ENCODE results near the gene TGFBI.

TGFBI gene

DNA sequence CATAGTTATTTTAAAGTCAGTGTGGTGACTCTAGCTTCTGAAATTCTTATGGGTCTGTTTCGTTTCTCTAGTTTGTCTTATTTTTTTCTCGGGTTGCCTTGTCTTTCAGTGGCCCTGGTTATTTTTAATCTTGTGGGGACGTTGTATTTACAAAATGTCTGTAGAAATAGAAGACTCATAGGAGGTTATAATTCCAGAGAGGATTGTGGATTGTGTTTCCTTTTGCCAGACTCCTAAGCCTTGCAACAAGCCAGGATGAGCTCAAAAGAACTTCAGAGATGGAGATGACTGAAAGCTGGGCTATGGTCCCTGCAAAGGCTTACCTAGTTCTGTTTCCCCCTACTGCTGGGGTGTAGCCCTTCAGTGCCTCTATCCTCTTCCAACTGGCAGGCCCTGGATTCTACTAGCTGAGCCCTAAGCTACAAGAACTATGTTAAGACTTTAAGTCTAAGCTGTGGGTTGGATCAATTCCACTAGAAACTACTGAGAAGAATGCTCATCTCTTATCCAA lies 41.8 kb upstream of the TGFBI start:
- no peaks in the 10 kb centered on the region for H3K36me3 ChIP-seq (ENCODE audit: insufficient read depth, low read length)
- H3K79me2 ChIP-seq (ENCODE audit: insufficient read depth, low read length), result no peaks in the 10 kb centered on the region
- no peaks in the 10 kb centered on the region for H4K20me1 ChIP-seq (ENCODE audit: insufficient read depth, low read length)
- no peak overlapping the region for H3K4me3 ChIP-seq (ENCODE audit: low read depth, low read length, poor library complexity, severe bottlenecking)
- H3K4me1 ChIP-seq (ENCODE audit: insufficient read depth, low read length, severe bottlenecking), result no peaks in the 10 kb centered on the region
- no peak overlapping the region for H3K9ac ChIP-seq (ENCODE audit: low read length)
- H3K27ac ChIP-seq (ENCODE audit: low read depth, low read length, poor library complexity, severe bottlenecking), result no peak overlapping the region
- H3K9me2 ChIP-seq (ENCODE audit: low read depth, low read length), result no peaks in the 10 kb centered on the region
- TF ChIP-seq EZH2 (IDR thresholded peaks at IDR 0.05; ENCODE audit: borderline replicate concordance, low read length), result no peak
- TF ChIP-seq, protein P1, sequence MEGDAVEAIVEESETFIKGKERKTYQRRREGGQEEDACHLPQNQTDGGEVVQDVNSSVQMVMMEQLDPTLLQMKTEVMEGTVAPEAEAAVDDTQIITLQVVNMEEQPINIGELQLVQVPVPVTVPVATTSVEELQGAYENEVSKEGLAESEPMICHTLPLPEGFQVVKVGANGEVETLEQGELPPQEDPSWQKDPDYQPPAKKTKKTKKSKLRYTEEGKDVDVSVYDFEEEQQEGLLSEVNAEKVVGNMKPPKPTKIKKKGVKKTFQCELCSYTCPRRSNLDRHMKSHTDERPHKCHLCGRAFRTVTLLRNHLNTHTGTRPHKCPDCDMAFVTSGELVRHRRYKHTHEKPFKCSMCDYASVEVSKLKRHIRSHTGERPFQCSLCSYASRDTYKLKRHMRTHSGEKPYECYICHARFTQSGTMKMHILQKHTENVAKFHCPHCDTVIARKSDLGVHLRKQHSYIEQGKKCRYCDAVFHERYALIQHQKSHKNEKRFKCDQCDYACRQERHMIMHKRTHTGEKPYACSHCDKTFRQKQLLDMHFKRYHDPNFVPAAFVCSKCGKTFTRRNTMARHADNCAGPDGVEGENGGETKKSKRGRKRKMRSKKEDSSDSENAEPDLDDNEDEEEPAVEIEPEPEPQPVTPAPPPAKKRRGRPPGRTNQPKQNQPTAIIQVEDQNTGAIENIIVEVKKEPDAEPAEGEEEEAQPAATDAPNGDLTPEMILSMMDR (IDR thresholded peaks at IDR 0.05; ENCODE audit: low read length), result no peak
- no peak overlapping the region for H3K4me2 ChIP-seq (ENCODE audit: low read length)
- no peaks in the 10 kb centered on the region for H3F3A ChIP-seq (ENCODE audit: insufficient read depth, low read length)
- no peaks in the 10 kb centered on the region for H3K9me3 ChIP-seq (ENCODE audit: low read length)
- H2AFZ ChIP-seq (ENCODE audit: low read length), result no peak overlapping the region
- no peaks in the 10 kb centered on the region for H3K27me3 ChIP-seq (ENCODE audit: insufficient read depth, low read length)

DNA sequence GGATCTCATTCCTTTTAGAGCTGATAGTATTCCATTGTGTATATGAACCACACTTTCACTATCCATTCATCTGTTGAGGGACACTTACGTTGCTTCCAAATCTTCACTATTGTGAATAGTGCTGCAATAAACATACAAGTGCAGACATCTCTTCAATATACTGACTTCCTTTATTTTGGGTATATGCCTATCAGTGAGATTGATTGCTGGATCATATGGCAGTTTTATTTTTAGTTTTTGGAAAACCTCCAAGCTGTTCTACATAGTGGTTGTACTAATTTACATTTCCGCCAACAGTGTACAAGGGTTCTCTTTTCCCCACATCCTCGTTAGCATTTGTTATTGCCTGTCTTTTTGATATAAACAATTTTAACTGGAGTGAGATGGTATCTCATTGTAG lies 40.2 kb upstream of the TGFBI start:
- Histone ChIP-seq H3K4me2 (ENCODE audit: low read length) (no peak overlapping the region), H3K36me3 (ENCODE audit: insufficient read depth, low read length) (no peaks in the 10 kb centered on the region), H3K79me2 (ENCODE audit: insufficient read depth, low read length) (no peaks in the 10 kb centered on the region), H3K27me3 (ENCODE audit: insufficient read depth, low read length) (no peaks in the 10 kb centered on the region), H3K4me1 (ENCODE audit: insufficient read depth, low read length, severe bottlenecking) (no peaks in the 10 kb centered on the region), H3F3A (ENCODE audit: insufficient read depth, low read length) (no peaks in the 10 kb centered on the region), H3K9me3 (ENCODE audit: low read length) (no peaks in the 10 kb centered on the region), H3K9me2 (ENCODE audit: low read depth, low read length) (no peaks in the 10 kb centered on the region), H3K9ac (ENCODE audit: low read length) (no peak overlapping the region), H2AFZ (ENCODE audit: low read length) (no peak overlapping the region), H3K27ac (ENCODE audit: low read depth, low read length, poor library complexity, severe bottlenecking) (no peak overlapping the region), H3K4me3 (ENCODE audit: low read depth, low read length, poor library complexity, severe bottlenecking) (no peak overlapping the region), H4K20me1 (ENCODE audit: insufficient read depth, low read length) (no peaks in the 10 kb centered on the region)
- no peak for TF ChIP-seq EZH2 (IDR thresholded peaks at IDR 0.05; ENCODE audit: borderline replicate concordance, low read length)
- TF ChIP-seq, protein P1 (IDR thresholded peaks at IDR 0.05; ENCODE audit: low read length), result no peak

GRCh38 chr5:135989686-135990085 lies 39.1 kb upstream of the TGFBI start:
- Histone ChIP-seq H3K79me2 (ENCODE audit: insufficient read depth, low read length) (no peaks in the 10 kb centered on the region), H3K4me1 (ENCODE audit: insufficient read depth, low read length, severe bottlenecking) (no peaks in the 10 kb centered on the region), H3K9me2 (ENCODE audit: low read depth, low read length) (no peaks in the 10 kb centered on the region), H3F3A (ENCODE audit: insufficient read depth, low read length) (no peaks in the 10 kb centered on the region), H3K27me3 (ENCODE audit: insufficient read depth, low read length) (no peaks in the 10 kb centered on the region), H2AFZ (ENCODE audit: low read length) (no peak overlapping the region), H3K36me3 (ENCODE audit: insufficient read depth, low read length) (no peaks in the 10 kb centered on the region), H3K4me3 (ENCODE audit: low read depth, low read length, poor library complexity, severe bottlenecking) (no peak overlapping the region), H4K20me1 (ENCODE audit: insufficient read depth, low read length) (no peaks in the 10 kb centered on the region), H3K9me3 (ENCODE audit: low read length) (no peaks in the 10 kb centered on the region), H3K9ac (ENCODE audit: low read length) (no peak overlapping the region), H3K27ac (ENCODE audit: low read depth, low read length, poor library complexity, severe bottlenecking) (no peak overlapping the region), H3K4me2 (ENCODE audit: low read length) (no peak overlapping the region)
- no peak for TF ChIP-seq EZH2 (IDR thresholded peaks at IDR 0.05; ENCODE audit: borderline replicate concordance, low read length)

GRCh38 chr5:135990528-135991255 lies 38.1 kb upstream of the TGFBI start:
- Histone ChIP-seq H3F3A (ENCODE audit: insufficient read depth, low read length) (no peaks in the 10 kb centered on the region), H3K27ac (ENCODE audit: low read depth, low read length, poor library complexity, severe bottlenecking) (no peak overlapping the region), H3K4me2 (ENCODE audit: low read length) (no peak overlapping the region), H3K36me3 (ENCODE audit: insufficient read depth, low read length) (no peaks in the 10 kb centered on the region), H3K79me2 (ENCODE audit: insufficient read depth, low read length) (no peaks in the 10 kb centered on the region), H3K4me3 (ENCODE audit: low read depth, low read length, poor library complexity, severe bottlenecking) (no peak overlapping the region), H3K9me2 (ENCODE audit: low read depth, low read length) (no peaks in the 10 kb centered on the region), H3K4me1 (ENCODE audit: insufficient read depth, low read length, severe bottlenecking) (no peaks in the 10 kb centered on the region), H2AFZ (ENCODE audit: low read length) (no peak overlapping the region), H3K9ac (ENCODE audit: low read length) (no peak overlapping the region), H3K27me3 (ENCODE audit: insufficient read depth, low read length) (no peaks in the 10 kb centered on the region), H4K20me1 (ENCODE audit: insufficient read depth, low read length) (no peaks in the 10 kb centered on the region), H3K9me3 (ENCODE audit: low read length) (no peaks in the 10 kb centered on the region)
- TF ChIP-seq, protein P1 (IDR thresholded peaks at IDR 0.05; ENCODE audit: low read length), result no peak
- no peak for TF ChIP-seq EZH2 (IDR thresholded peaks at IDR 0.05; ENCODE audit: borderline replicate concordance, low read length)

Measured in OCI-LY1 (cell line).